Activated naive CD8-positive, alpha-beta T cell treated with anti-CD3 and anti-CD28 coated beads for 36 hours (primary cell): ENCODE measurements around the gene SERPINA9. TPM values are rescaled to one million over a fixed set of nuclear protein-coding genes. Genes with fewer than 3 reads are reported as not detected.

Experiments used
- DNase-seq: peaks from one replicate; pipeline ENCODE4 v3.0.0; 2021
- H3K27ac Mint-ChIP-seq: one replicate; pipeline ENCODE4 v1.8.0; 2022; ENCODE audit warnings: mild to moderate bottlenecking, moderate library complexity, mixed read lengths
- H3K27me3 Mint-ChIP-seq: one replicate; pipeline ENCODE4 v1.8.0; 2022; ENCODE audit warnings: mild to moderate bottlenecking, mixed read lengths
- H3K36me3 Mint-ChIP-seq: one replicate; pipeline ENCODE4 v1.8.0; 2021; ENCODE audit warnings: mild to moderate bottlenecking, mixed read lengths
- H3K4me1 Mint-ChIP-seq: one replicate; pipeline ENCODE4 v1.8.0; 2021; ENCODE audit warnings: mixed read lengths
- H3K4me3 Mint-ChIP-seq: one replicate; pipeline ENCODE4 v1.8.0; 2022; ENCODE audit warnings: mild to moderate bottlenecking, moderate library complexity, mixed read lengths
- H3K9me3 Mint-ChIP-seq: one replicate; pipeline ENCODE4 v1.8.0; 2022; ENCODE audit warnings: mixed read lengths
- total RNA-seq, 2 experiments: library from RNA; stranded (reverse); gene quantifications; one replicate each; pipeline ENCODE4 v1.2.3, GENCODE V29; 2021

The SERPINA9 gene
- total RNA-seq, 2 experiments from 2014 or later, result not detected

DNA sequence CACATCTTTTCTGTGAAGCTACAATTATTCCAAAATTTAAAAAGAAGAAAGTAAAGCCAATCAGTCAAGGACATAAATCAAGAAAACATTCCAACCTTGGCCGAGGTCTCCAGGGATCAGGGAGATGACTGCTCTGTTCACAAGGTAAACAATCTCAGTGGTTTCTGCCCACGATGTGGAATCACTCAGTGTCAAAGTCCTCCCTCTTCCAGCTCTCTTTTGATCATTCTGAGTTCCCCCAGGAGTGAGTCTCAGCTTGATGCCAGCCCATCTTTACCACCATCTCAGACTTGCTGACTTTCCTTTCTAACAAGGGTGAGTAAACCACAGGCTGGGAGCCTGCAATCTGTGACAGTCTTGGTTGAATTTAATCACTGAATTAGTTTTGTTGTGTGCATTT is 4.8 kb upstream of the SERPINA9 start:
- DNase-seq, result no peak
- H3K27ac Mint-ChIP-seq, result no peak overlapping the region
- no peak overlapping the region for H3K4me3 Mint-ChIP-seq
- no peaks in the 10 kb centered on the region for H3K36me3 Mint-ChIP-seq
- H3K27me3 Mint-ChIP-seq, result peaks cover 7% of the 10 kb centered on the region
- H3K4me1 Mint-ChIP-seq, result no peaks in the 10 kb centered on the region
- peaks cover 11% of the 10 kb centered on the region for H3K9me3 Mint-ChIP-seq

DNA sequence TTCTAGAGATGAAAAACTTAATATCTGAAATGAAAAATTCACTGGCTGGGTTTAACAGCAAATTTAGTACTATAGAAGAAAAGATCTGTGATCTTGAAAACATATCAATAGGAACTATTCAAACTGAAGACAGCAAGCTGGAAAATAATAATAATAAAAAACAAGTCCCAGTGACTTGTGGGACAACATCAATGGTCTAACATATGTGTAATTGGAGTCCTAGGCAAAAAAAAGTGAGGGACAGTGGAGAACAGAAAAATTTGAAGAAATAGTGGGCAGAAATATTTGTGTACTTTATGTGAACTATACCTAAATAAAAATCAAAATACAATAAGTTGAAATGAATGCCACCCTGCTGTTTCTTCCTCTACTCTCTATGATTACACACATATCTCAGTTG is 2.4 kb upstream of the SERPINA9 start:
- Mint-ChIP-seq H3K4me3 (no peak overlapping the region), H3K36me3 (no peaks in the 10 kb centered on the region), H3K27me3 (no peaks in the 10 kb centered on the region), H3K27ac (no peak overlapping the region), H3K9me3 (peaks cover 11% of the 10 kb centered on the region), H3K4me1 (no peaks in the 10 kb centered on the region)
- no peak for DNase-seq

DNA sequence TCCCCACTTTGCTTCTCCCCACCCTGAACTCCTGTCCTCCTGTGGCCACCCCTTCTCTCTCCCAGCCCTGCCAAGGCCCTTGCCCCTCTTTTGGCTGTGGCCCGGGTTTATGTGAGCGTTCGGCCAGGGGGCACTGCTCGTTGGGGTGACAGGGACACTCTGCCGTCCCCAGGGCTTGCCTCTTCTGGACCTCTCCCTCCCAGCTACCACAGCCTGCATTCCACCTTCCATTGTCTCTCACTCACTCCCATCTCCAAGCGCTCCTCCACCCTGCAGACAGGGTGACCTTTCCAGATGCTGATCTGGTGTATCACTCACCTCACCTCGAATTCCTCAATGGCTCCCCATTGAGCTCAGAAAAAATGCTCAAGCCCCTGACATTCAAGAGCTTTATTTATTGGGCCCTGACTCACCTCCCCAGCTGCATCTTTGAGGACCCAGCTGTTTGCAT is 1.4 kb downstream of the SERPINA9 start:
- Mint-ChIP-seq H3K36me3 (no peaks in the 10 kb centered on the region), H3K27me3 (peaks cover 4% of the 10 kb centered on the region), H3K4me3 (no peak overlapping the region), H3K9me3 (peaks cover 11% of the 10 kb centered on the region), H3K4me1 (no peaks in the 10 kb centered on the region), H3K27ac (no peak overlapping the region)
- no peak for DNase-seq

GRCh38 chr14:94473666-94474410 is 2.2 kb downstream of the SERPINA9 start:
- Mint-ChIP-seq H3K9me3 (peaks cover 8% of the 10 kb centered on the region), H3K4me3 (no peak overlapping the region), H3K27me3 (peaks cover 4% of the 10 kb centered on the region), H3K4me1 (no peaks in the 10 kb centered on the region), H3K36me3 (no peaks in the 10 kb centered on the region), H3K27ac (no peak overlapping the region)
- DNase-seq, result no peak

GRCh38 chr14:94472842-94473241 is 3.2 kb downstream of the SERPINA9 start:
- no peak overlapping the region for H3K27ac Mint-ChIP-seq
- no peaks in the 10 kb centered on the region for H3K4me1 Mint-ChIP-seq
- peaks cover 4% of the 10 kb centered on the region for H3K9me3 Mint-ChIP-seq
- H3K27me3 Mint-ChIP-seq, result peaks cover 4% of the 10 kb centered on the region
- no peaks in the 10 kb centered on the region for H3K36me3 Mint-ChIP-seq
- DNase-seq, result no peak
- no peak overlapping the region for H3K4me3 Mint-ChIP-seq

GRCh38 chr14:94471045-94471444 is 5.0 kb downstream of the SERPINA9 start:
- no peak overlapping the region for H3K4me3 Mint-ChIP-seq
- H3K9me3 Mint-ChIP-seq, result no peaks in the 10 kb centered on the region
- H3K4me1 Mint-ChIP-seq, result no peaks in the 10 kb centered on the region
- peaks cover 4% of the 10 kb centered on the region for H3K27me3 Mint-ChIP-seq
- no peaks in the 10 kb centered on the region for H3K36me3 Mint-ChIP-seq
- no peak for DNase-seq
- H3K27ac Mint-ChIP-seq, result no peak overlapping the region

- H3K36me3 Mint-ChIP-seq, result no peaks in the 10 kb centered on the region
Observed at GRCh38 chr14:94470311-94470710, 5.7 kb downstream of the SERPINA9 start.

DNA sequence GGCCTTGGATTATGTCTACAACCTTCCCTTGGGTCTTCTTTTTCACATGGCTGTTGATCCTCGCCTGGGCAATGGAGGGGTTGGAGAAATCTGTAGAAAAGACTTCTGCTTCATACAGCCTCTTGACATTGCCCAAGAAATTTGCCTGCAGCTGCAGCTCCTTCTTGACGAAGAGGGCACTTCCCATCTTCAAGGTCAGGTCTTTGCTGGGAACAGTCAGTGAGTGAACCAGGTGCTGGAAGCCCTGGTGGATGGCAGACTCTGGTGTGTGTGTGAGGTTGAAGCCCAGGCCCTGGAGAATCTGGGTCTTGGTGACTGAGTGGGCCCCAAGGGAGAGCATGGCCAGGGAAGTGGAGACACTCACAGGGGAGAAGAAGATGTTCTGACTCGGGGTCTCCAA is 6.7 kb downstream of the SERPINA9 start:
- Mint-ChIP-seq H3K4me1 (no peaks in the 10 kb centered on the region), H3K36me3 (peaks cover 2% of the 10 kb centered on the region), H3K27me3 (peaks cover 4% of the 10 kb centered on the region), H3K27ac (no peak overlapping the region), H3K4me3 (no peak overlapping the region), H3K9me3 (peaks cover 2% of the 10 kb centered on the region)
- DNase-seq, result no peak

More at GRCh38 chr14:94470311-94470710, 5.7 kb downstream of the SERPINA9 start:
- Mint-ChIP-seq H3K27me3 (peaks cover 4% of the 10 kb centered on the region), H3K4me3 (no peak overlapping the region), H3K4me1 (no peaks in the 10 kb centered on the region), H3K27ac (no peak overlapping the region), H3K9me3 (no peaks in the 10 kb centered on the region)
- DNase-seq, result no peak

DNA sequence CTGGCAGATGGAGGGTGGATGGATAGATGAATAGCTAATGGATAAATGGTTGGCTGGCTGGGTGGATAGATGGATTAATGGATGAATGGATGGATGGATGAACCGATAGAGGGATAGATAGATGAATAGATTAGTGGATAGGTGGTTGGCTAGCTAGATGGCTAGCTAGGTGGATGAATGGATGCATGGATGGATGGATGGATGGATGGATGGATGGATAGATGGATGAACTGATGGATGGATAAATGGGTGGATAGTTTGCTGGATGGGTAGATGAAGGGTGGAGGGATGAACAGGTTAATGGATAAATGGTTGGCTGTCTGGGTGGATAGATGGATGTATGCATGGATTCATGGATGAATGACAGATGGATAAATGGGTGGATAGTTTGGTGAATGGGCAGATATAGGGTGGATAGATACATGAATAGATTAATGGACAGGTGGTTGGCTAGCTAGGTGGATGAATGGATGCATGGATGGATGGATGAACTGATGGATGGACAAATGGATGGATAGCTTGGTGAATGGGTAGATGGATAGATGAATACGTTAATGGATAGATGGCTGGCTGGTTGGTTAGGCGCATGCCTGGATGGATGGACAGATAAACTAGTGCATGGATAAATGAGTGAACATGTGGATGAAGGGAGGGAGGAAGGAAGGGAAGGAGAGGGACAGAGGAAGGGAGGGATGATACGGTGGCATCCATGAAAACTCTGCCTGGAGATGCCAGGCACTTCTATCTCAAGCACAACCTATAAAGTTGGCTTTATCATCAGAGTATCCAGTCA is 8.1 kb downstream of the SERPINA9 start:
- H3K27me3 Mint-ChIP-seq, result peaks cover 4% of the 10 kb centered on the region
- no peaks in the 10 kb centered on the region for H3K4me1 Mint-ChIP-seq
- H3K4me3 Mint-ChIP-seq, result no peak overlapping the region
- H3K27ac Mint-ChIP-seq, result no peak overlapping the region
- H3K9me3 Mint-ChIP-seq, result peaks cover 4% of the 10 kb centered on the region
- DNase-seq, result no peak
- peaks cover 2% of the 10 kb centered on the region for H3K36me3 Mint-ChIP-seq

DNA sequence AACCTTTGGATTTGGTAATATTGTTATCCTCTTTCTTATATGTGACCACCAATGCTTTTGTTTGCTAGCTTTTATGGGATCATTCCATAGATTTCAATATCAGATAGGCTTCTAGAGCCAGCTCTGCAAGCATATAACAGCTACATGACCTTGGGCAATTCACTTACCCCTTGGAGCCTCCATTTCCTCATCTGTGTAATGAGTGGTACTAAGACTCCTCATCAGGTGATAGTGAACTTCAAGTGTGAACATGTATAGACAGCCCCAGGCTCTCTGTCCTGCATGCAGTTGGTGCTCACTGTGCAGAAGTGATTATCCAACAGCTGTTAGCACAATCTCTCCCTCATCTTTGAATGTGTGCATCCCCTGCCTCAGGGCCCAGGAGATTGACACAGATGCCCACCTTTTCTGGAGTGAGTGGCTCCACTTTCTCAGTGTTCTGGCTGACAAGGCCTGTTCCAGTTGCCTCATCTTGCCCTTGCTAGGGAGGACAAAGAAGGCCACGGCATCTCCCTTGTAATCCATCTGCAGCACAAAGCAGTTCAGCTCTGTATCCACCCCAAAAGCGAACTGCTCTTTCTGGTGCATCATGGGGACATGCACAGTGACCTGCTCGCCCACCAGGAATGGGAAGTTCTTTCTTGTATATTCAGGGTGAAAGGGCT is 9.2 kb downstream of the SERPINA9 start:
- Mint-ChIP-seq H3K27ac (no peak overlapping the region), H3K27me3 (peaks cover 8% of the 10 kb centered on the region), H3K4me1 (no peaks in the 10 kb centered on the region), H3K9me3 (peaks cover 4% of the 10 kb centered on the region), H3K36me3 (peaks cover 2% of the 10 kb centered on the region), H3K4me3 (no peak overlapping the region)
- no peak for DNase-seq

DNA sequence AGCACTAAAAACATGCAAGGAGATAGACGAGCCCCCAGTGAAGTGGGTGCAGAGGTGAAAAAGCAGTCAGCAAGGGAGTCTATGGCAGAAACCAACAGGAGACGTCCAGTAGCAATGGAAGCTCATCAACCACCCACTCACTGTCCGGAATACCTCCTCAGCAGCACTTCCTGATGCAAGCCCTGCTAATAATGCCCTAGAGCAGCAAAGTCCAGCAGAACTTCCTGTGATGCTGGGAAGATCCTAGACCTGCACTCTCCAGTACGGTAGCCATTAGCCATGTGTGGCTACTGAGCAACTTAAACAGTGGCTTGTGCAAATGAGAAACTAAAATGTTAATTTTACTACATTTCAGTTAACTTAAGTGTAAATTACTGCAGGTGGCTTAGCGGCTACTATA is 11.0 kb downstream of the SERPINA9 start:
- H3K27ac Mint-ChIP-seq, result no peak overlapping the region
- no peaks in the 10 kb centered on the region for H3K4me1 Mint-ChIP-seq
- peaks cover 4% of the 10 kb centered on the region for H3K9me3 Mint-ChIP-seq
- H3K4me3 Mint-ChIP-seq, result no peak overlapping the region
- no peak for DNase-seq
- H3K27me3 Mint-ChIP-seq, result peaks cover 8% of the 10 kb centered on the region
- H3K36me3 Mint-ChIP-seq, result peaks cover 2% of the 10 kb centered on the region

GRCh38 chr14:94464290-94464689 is 11.7 kb downstream of the SERPINA9 start:
- peaks cover 8% of the 10 kb centered on the region for H3K27me3 Mint-ChIP-seq
- no peaks in the 10 kb centered on the region for H3K4me1 Mint-ChIP-seq
- no peak overlapping the region for H3K4me3 Mint-ChIP-seq
- no peak overlapping the region for H3K27ac Mint-ChIP-seq
- DNase-seq, result no peak
- H3K9me3 Mint-ChIP-seq, result peaks cover 4% of the 10 kb centered on the region
- H3K36me3 Mint-ChIP-seq, result peaks cover 2% of the 10 kb centered on the region

- Mint-ChIP-seq H3K27me3 (peaks cover 11% of the 10 kb centered on the region), H3K36me3 (peaks cover 2% of the 10 kb centered on the region), H3K4me1 (no peaks in the 10 kb centered on the region), H3K27ac (no peak overlapping the region), H3K9me3 (peaks cover 4% of the 10 kb centered on the region), H3K4me3 (no peak overlapping the region)
- DNase-seq, result no peak
Observed at GRCh38 chr14:94462763-94463572, 13.0 kb downstream of the SERPINA9 start.

DNA sequence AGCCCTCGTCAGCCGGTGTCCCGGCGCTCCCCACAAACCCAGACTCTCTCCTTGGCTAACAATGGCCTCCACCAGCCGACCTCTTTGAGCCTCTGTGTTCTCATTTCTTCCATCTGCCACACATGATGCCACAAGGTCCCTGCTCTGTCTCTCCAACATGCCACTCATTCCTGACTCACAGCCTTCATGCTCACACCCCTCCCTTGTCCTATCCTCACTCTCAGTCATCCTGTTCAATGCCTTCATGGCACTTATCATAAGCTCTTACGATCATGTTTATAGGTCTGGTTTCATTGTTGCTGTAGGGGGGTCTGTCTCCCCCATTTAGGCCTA is 13.8 kb downstream of the SERPINA9 start:
- no peaks in the 10 kb centered on the region for H3K4me1 Mint-ChIP-seq
- H3K4me3 Mint-ChIP-seq, result no peak overlapping the region
- H3K9me3 Mint-ChIP-seq, result peaks cover 4% of the 10 kb centered on the region
- no peak overlapping the region for H3K27ac Mint-ChIP-seq
- peaks cover 2% of the 10 kb centered on the region for H3K36me3 Mint-ChIP-seq
- no peak for DNase-seq
- peaks cover 18% of the 10 kb centered on the region for H3K27me3 Mint-ChIP-seq
